Measurements from ENCODE around the gene ZER1.
A peak's percentile ranks its signal among the peaks of the same experiment; 100 is the strongest.
"Not testable (repeated sequence)": the region's sequence is repeated elsewhere in the genome, so short reads cannot be mapped to it uniquely, and the experiment has no call there.

ZER1 gene

DNA sequence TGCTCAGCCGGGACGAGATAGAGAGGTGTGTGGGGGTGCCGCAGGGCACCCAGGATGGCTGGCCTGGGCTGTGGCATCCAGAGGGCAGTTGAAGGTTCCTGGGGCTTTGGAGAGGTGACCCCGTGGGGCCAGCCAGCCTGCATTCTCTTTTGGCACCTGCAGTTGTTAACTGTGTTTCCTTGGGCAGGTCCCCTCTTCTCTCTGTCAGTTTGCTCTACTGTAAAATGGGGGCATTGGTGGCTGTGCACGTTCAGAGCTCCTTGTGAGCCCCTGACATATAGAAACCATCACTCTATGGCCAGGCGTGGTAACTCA is 56.3 kb downstream of the ZER1 start:
- DNase-seq (ENCODE audit: low read depth, low spot score) = no peak

DNA sequence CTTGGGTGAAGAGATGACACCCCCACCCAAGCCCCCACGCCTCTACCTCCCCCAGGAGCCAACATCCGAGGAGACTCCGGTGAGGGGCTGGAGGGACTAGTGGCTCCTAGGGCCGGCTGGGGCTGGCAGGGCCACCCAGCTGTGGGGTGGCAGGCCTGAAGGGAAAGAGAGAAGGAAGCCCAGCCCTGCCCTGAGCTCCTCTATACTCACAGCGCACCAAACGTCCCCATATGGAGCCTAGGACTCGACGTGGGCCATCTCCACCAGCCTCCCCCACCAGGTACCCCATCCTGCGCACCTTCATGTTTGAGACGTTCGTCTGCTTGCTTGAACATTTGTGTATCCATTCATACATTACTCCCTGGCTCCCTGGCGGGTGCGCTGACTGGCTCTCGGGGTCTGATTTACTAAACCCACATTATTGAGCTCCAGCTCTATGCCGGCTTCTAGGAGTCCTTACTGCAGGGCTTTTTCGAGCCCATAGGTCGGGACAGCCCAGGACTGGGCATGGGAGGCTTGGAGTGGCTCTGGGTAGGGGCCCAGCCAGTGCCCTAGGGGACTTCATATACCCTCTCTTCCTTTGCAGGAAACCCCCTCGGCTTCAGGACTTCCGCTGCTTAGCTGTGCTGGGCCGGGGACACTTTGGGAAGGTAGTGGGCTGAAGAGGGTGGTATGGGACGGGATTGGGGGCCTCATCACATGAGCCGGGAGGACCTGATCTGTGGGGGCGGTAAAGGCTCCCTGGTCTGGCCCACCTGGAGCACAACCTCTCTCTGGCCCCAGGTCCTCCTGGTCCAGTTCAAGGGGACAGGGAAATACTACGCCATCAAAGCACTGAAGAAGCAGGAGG is 56.9 kb downstream of the ZER1 start:
- DNase-seq (ENCODE audit: low read depth, low spot score) = no peak

DNA sequence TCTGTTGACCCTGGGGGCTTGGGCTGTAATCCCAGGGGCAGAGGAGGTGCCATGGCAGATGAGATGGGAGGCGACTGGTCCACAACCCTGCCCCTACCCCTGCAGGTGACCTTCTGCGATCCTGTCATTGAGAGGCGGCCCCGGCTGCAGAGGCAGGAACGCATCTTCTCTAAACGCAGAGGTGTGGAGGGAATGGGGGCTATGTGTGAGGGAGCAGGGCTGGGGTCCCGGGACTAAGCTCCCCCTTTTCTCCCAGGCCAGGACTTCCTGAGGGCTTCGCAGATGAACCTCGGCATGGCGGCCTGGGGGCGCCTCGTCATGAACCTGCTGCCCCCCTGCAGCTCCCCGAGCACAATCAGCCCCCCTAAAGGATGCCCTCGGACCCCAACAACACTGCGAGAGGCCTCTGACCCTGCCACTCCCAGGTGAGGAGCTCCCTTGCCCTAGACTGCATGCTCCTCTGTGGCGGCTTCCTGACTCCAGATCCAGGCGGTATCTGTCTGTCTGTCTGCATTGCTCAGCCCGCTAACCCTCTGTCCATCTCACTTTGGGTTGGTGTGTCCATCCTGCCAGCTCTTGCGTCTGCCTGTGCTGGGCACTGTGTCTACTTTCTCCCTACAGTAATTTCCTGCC is 57.7 kb downstream of the ZER1 start:
- no peak for DNase-seq (ENCODE audit: low read depth, low spot score)

DNA sequence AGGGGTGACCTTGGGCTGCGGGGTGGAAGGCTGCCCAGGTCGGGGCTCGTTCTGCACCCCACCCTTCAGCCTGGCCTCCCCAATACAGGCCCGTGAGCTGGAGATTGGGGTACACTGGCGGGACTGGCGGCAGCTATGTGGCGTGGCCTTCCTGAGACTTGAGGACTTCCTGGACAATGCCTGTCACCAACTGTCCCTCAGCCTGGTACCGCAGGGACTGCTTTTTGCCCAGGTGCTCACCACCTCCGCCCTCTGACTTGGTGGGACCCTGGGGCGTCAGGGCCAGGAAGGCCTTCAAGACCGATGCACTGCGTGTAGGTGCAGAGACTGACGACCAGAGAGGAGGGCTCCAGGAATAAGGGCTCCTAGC is 58.3 kb downstream of the ZER1 start:
- DNase-seq (ENCODE audit: low read depth, low spot score) = no peak

DNA sequence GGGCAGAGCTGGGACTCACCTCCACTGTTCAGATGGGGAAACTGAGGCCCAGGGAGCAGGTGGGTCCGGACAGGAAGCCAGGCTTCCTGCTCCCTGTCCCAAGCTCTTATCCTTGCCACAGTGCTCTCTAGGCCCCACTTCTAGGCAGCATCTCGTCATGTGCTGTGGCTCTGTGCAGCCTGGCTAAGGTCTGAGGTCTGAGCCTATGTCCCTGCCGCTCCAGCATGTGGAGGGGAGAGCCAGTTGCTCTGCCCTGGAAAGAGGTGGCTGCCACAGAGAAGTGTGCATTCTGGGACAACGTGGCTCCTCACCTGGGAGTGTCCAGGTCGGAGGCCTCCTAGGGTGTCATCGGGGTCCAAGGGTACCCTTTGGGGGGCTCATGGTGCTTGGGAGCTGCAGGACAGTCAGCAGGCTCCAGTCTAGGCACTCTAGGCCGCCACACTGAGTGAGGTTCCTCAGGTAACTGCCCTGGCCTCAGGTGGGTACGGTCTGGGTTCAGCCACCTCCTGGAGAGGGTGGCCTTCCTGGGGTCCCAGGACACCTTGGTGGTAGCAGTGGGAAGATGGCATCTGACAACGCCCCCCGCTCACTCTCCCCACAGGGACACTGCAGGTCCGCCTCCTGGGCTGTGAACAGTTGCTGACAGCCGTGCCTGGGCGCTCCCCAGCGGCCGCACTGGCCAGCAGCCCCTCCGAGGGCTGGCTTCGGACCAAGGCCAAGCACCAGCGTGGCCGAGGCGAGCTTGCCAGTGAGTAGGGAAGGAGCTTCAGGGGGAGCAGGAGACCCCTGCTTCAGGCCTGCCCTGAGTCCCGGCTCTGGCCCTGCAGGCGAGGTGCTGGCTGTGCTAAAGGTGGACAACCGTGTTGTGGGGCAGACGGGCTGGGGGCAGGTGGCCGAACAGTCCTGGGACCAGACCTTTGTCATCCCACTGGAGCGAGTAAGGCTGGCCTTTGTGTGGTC is 59.0 kb downstream of the ZER1 start:
- no peak for DNase-seq (ENCODE audit: low read depth, low spot score)

DNA sequence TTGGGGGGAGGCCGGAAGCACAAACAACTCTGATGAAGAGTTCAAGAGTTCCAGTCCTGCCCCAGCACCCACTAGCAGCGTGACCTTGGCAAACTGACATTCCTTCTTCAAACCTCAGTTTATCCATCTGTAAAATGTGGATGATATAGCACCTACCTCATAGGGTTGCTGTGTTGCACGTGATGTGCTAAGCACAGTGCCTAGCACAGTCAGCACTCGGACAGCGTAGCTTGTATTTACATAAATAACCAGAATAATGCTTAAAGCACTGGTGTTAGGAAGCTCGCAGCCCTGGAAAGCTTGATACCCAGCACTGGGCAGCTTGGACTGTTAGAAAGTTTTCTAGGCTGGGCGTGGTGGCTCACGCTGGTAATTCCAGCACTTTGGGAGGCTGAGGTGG is 64.3 kb downstream of the ZER1 start:
- DNase-seq (ENCODE audit: low read depth, low spot score) = no peak

DNA sequence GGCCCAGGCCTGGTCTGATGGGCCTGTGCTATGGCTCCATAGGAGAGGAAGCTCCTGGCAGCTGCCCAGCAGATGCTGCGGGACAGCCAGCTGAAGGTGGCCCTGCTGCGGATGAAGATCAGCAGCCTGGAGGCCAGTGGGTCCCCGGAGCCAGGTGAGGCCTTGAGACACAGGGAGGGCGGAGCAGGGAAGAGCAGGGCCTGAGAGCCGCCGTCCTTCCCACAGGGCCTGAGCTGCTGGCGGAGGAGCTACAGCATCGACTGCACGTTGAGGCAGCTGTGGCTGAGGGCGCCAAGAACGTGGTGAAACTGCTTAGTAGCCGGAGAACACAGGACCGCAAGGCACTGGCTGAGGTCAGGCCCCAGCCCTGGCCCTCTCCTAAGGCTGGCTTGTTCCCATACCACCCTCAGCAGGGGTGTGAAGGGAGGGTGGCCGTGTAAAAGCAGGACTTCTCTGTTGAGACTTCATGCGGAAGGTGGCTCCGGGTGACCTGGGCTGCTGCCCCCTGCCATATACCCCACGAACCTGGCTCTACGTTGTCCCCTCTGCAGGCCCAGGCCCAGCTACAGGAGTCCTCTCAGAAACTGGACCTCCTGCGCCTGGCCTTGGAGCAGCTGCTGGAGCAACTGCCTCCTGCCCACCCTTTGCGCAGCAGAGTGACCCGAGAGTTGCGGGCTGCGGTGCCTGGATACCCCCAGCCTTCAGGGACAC is 64.9 kb downstream of the ZER1 start:
- DNase-seq (ENCODE audit: low read depth, low spot score) = no peak

DNA sequence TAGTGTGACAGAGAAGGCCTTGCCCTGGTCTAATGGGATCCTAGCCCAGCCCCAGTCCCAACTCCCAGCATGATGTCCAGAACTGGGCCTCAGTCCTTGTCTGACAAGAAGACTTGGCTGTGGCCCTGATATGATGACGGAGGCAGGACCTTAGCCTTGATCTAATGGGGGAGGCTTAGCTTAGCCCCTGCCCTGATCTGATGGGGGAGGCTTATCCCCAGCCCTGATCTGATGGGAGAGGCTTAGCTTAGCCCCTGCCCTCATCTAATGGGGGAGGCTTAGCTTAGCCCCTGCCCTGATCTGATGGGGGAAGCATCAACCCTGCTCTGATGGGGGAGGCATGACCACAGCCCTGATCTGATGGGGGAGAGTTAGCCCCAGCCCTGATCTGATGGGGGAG is 65.7 kb downstream of the ZER1 start:
- no peak for DNase-seq (ENCODE audit: low read depth, low spot score)

DNA sequence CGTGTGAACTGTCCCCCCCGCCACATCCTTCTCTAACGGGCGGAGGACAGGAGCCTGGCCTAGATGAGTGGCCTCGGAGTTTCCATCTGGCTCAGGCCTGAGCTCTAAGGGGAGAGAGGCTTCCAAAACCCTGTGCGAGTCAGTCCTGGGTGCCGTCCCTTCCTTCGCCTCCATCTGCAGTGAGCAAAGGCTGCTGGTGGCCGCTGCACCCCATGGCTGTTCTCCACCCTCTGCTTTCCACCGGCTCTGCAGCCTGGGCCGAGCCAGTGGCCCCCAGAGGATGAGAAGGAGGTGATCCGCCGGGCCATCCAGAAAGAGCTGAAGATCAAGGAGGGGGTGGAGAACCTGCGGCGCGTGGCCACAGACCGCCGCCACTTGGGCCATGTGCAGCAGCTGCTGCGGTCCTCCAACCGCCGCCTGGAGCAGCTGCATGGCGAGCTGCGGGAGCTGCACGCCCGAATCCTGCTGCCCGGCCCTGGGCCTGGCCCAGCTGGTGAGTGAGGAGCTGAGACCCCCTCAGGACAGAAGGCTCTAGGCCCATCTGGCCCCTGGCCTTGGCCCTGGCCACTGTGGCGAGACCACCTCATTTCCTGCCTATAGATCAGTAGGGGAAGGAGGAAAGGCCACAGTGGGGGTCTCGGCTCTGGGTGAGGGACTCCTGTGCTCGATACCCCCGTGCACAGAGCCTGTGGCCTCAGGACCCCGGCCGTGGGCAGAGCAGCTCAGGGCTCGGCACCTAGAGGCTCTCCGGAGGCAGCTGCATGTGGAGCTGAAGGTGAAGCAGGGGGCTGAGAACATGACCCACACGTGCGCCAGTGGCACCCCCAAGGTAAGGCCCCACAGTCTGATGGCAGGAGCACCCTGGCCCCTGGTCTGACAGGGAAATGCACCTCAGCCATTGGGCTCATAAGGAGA is 66.4 kb downstream of the ZER1 start:
- no peak for DNase-seq (ENCODE audit: low read depth, low spot score)

DNA sequence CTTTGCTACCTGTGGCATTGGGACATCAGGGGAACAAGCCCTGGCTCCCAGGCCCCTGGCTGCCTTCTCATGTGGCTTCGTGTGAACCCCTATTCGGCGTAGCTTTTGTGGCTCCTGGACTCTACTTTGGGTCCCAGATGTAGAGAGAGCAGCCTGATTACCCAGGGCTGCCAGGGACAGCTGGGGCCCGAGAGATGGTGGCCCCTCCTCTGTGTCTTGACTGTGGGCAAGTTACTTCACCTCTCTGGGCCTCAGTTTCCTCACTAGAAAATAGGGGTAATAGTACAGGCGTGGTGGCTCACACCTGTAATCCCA is 67.4 kb downstream of the ZER1 start:
- DNase-seq (ENCODE audit: low read depth, low spot score) = no peak

DNA sequence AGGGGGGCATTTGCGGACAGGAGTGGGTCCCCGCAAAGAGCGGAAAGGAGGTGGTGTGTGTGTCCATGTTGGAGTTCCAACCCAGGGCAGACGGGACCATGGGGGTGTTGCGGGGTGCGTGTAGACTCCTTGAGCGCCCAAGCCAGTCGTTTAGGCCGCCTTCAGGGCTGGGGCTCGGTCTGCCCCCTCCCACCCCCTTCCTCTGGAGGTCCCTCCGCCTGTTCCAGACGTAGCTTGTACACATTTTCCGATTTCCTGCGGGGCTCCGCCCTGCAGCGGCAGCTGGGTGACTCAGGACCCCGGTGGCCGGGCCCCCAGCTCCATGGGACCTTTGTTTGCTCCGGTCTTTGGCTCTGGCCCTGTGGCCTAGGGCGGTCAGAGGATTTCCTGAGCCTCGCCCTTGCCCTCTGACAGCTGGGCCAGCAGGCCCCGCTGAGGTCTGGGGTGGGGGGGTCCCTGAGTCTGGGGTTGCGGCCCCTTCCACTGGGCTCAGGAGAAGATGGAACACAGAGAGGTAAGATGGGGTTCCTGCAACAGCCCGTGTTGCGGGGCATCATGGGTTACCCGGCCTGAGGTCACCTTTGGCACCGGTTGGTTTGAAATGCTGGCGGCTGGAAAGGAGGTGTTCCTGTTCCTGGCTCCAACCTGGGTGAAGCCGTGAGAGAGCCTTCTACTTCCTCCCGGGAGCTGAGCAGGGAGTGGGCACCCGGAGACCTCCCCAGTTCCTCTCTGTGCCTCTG is 67.9 kb downstream of the ZER1 start:
- no peak for DNase-seq (ENCODE audit: low read depth, low spot score)

DNA sequence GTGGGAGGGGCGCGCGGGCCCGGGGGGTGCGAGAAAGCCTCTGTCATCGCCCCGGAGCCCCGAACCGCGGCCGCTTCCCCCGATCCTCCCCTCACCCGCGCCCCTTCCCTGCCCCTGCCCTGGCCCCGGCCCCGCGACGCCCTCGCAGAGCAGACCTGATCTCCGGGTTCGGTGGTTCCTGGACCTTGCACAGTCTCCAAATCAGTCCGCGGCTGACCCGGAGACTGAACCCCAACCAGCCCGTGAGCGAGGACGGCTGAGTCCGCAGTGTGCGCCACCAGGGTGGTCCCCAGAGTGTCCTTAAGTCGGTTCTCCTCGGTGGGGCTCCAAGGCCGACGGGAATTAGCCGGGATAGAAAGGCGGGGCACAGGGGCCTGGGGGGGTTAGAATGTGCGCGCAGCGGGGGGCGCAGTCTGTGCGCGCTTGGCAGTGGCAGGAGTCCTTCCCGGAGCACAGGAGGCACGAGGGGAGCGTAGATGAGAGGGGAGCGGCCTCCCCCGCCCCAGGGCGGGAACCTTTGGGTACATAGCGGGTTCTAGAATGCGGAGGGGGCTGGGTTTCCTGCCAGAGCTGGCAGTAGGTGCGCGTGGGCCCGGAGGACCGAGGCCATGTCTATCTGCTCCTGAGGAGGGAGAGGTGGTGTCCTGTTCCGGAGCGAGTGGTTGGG is 68.6 kb downstream of the ZER1 start:
- peak; percentile 61 for DNase-seq (ENCODE audit: low read depth, low spot score)

DNA sequence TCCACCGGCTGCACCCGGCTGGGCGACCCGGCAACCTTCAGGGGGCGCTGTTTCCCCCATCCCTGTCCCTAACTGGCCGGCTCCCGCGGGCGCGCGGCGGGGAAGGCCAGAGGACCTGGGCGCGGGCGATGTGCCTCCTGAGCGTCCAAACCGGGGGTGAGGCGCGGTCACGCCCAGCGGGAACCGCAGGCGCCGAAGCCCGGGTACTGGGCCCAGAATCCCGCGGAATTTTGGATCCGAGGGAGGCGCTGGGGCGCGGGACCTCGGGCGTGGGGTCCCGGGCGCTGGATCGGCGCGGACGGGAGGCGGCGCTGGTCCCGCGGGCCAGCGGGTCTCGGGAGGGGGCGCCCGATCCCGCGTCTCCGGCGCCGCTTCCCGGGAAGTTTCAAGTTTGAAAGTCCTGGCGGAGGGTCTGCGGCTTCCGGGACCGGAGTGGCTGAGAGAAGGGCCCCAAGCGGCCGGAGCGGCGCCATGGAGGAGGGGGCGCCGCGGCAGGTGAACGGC is 69.2 kb downstream of the ZER1 start, which contains the start of gene PKN3:
Gene PKN3 (plus strand): TSS at position 59 of the 504 bp plus-strand sequence. CDS start 413 bp downstream, at position 472.
- peak; percentile 95 for DNase-seq (ENCODE audit: low read depth, low spot score)

DNA sequence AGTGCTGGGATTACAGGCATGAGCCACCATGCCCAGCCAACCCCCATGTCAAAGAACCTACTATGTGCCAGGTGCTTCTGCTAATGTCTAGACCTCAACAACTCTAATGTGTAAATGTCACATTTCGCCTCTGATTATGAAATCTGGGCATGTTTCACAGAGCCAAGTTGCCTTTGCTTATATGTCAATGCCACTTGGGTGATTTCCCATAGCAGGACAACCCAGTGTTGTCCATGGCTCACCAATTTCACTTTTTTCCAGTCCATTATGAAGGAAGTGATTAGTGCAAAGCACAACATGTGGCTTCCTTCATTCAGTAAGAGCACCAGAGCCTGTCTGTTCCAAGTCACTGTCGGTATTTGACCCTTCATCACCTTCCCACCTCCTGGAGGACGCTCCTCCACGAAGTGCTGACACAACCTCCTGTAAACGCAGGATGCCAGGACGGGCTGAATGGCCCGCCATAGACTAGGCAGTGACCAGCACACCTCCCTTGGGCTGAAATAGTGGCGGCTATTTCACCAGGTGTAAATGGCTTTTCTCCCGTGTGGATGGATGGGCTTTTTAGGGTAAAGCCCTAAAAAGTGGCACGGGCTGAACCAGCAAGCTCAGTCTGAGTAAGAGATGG is 70.4 kb downstream of the ZER1 start:
- no peak for DNase-seq (ENCODE audit: low read depth, low spot score)

DNA sequence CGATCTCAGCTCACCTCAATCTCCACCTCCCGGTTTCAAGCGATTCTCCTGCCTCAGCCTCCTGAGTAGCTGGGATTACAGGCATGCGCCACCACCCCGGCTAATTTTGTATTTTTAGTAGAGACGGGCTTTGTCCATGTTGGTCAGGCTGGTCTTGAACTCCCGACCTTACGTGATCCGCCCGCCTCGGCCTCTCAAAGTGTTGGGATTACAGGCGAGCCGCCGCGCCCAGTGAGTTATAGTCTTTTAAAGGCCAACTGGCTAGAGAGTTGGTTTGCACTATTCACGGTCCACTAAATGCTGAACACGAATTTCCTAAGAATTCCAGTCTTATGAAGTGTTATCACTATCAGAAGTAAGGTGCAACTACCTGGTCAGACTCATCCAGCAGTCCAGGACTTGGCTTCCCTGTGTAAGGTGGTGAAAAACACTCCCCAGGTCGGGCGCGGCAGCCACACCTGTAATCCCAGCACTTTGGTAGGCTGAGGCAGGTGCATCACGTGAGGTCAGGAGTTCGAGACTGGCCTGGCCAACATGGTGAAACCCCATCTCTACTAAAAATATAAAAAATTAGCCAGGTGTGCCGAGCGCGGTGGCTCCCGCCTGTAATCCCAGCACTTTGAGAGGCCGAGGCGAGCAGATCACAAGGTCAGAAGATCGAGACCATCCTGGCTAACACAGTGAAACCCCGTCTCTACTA is 72.5 kb downstream of the ZER1 start:
- DNase-seq (ENCODE audit: low read depth, low spot score) = not testable (repeated sequence)

DNA sequence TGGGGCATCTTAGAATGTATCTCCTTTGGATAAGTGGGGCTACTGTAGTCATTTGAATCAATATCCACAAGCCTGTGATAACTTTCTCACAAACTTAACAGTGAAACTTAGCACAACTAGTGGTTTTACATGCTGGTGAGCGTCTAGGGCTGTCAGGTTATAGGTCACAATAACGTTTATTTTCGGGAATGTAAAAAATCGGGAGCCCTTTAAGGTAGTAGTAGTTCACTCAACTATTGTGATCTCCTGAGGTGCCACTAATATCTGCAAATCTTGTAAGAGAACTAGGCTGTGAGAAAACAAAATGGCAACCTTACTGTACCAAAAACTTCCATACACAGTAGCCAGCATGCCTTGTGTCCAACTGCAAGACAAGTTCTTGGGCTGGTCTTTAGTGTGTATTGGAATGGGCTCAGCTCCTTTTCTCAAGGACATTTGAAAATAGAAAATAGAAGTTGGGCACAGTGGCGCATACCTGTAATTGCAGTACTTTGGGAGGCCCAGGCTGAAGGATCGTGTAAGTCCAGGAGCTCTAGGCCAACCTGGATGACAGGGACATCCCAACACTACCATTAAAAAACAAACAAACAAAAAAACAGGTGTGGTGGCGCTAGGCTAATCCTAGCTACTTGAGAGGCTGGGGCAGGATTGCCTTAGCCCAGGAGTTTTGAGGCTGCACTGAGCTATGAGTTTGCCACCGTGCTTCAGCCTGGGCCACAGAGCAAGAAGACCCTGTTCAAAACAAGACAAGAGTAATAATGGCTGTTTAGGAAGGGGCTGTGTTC is 74.6 kb downstream of the ZER1 start:
- DNase-seq (ENCODE audit: low read depth, low spot score) = no peak

DNA sequence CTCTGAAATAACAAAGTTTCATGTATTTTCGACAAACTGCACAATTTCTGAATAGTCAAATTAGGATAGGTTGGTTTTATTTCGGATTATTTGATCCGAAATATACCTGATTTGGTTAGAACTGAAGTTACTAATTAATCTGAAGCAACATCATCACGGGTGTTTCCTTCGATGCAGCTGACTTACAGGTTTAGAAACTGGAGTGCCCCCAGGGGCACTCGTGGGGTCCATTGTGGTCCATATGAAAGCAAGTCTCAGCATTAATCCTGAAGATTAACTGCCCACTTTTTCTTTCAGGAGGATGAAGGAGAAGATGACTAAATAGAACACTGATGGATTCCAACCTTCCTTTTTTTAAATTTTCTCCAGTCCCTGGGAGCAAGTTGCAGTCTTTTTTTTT is 77.4 kb downstream of the ZER1 start:
- no peak for DNase-seq (ENCODE audit: low read depth, low spot score)
